CD14-positive monocyte (primary cell): ENCODE data around the gene ADGRF1. TPM values are rescaled to one million over a fixed set of nuclear protein-coding genes. Genes with fewer than 3 reads are reported as not detected.

ENCODE experiments used
- DNase-seq, 3 donors: peaks; one replicate each; pipeline ENCODE4 v3.0.0-alpha.2; 2011 to 2022
- H2AFZ ChIP-seq: 2 replicates; pipeline ENCODE4 v1.6.0; 2012; ENCODE audit warnings: mild to moderate bottlenecking, low read depth, low read length, inconsistent platforms; ENCODE audit not compliant: insufficient read depth, poor library complexity, severe bottlenecking
- H3K27ac ChIP-seq, 2 donors: 1 replicate in 1 of 2; 2 replicates in 1 of 2; pipeline ENCODE4 v1.5.1; 2012 to 2013; ENCODE audit warnings: low read length in 2 of 2, control low read depth in 1 of 2, inconsistent platforms in 1 of 2, low read depth in 1 of 2, mild to moderate bottlenecking in 1 of 2
- H3K27me3 ChIP-seq, 2 donors: one replicate each; pipeline versions ENCODE4 v1.6.0 to v1.6.1; 2011 to 2013; ENCODE audit warnings: low read length in 2 of 2; ENCODE audit not compliant: control insufficient read depth in 2 of 2, insufficient read depth in 2 of 2
- H3K36me3 ChIP-seq, 2 donors: replicated peaks in 1 of 2; 1 replicate in 1 of 2; 2 replicates in 1 of 2; pipeline versions ENCODE4 v1.5.1 to v1.6.1; 2012 to 2013; ENCODE audit warnings: low read length in 2 of 2, control low read depth in 1 of 2, inconsistent platforms in 1 of 2, mild to moderate bottlenecking in 1 of 2; ENCODE audit not compliant: insufficient read depth in 2 of 2, control insufficient read depth in 1 of 2
- H3K4me1 ChIP-seq, 2 donors: 1 replicate in 1 of 2; 2 replicates in 1 of 2; pipeline versions ENCODE4 v1.5.1 to v1.6.1; 2012 to 2013; ENCODE audit warnings: low read length in 2 of 2, control low read depth in 1 of 2, inconsistent platforms in 1 of 2, mild to moderate bottlenecking in 1 of 2, moderate library complexity in 1 of 2; ENCODE audit not compliant: insufficient read depth in 2 of 2, control insufficient read depth in 1 of 2
- H3K4me2 ChIP-seq: replicated peaks from 2 replicates; pipeline ENCODE3; 2012; ENCODE audit warnings: low read length, moderate library complexity, mild to moderate bottlenecking; ENCODE audit not compliant: poor library complexity, severe bottlenecking; ENCODE audit errors: extremely low read depth
- H3K4me3 ChIP-seq, 3 experiments: fragments of 200-600 bp in 1 of 3; sonication (generic) in 1 of 3; replicated peaks in 1 of 3; 1 replicate in 2 of 3; 2 replicates in 1 of 3; pipeline ENCODE4 v1.5.1; 2011 to 2013; ENCODE audit warnings: low read length in 3 of 3, mild to moderate bottlenecking in 3 of 3, control low read depth in 2 of 3, low read depth in 2 of 3, inconsistent platforms in 1 of 3, moderate library complexity in 1 of 3
- H3K79me2 ChIP-seq: 2 replicates; pipeline ENCODE4 v1.6.0; 2012; ENCODE audit warnings: mild to moderate bottlenecking, control low read depth, inconsistent platforms, low read length, moderate library complexity; ENCODE audit not compliant: insufficient read depth
- H3K9ac ChIP-seq: 2 replicates; pipeline ENCODE4 v1.6.0; 2017; ENCODE audit warnings: low read length, mild to moderate bottlenecking; ENCODE audit not compliant: insufficient read depth, poor library complexity, severe bottlenecking
- H3K9me3 ChIP-seq, 2 donors: replicated peaks in 1 of 2; 1 replicate in 1 of 2; 2 replicates in 1 of 2; pipeline versions ENCODE4 v1.5.1 to v1.6.1; 2012 to 2013; ENCODE audit warnings: low read length in 2 of 2, control low read depth in 1 of 2; ENCODE audit not compliant: control insufficient read depth in 1 of 2, insufficient read depth in 1 of 2
- H4K20me1 ChIP-seq: 2 replicates; pipeline ENCODE4 v1.6.0; 2012; ENCODE audit warnings: mild to moderate bottlenecking, low read length, control low read depth, moderate library complexity; ENCODE audit not compliant: insufficient read depth
- H3K27ac Mint-ChIP-seq, 7 donors: one replicate each; pipeline ENCODE4 v1.8.0; 2020; ENCODE audit warnings: mild to moderate bottlenecking in 7 of 7, mixed read lengths in 7 of 7, moderate library complexity in 6 of 7, inconsistent platforms in 2 of 7
- H3K27me3 Mint-ChIP-seq, 3 donors: one replicate each; pipeline ENCODE4 v1.8.0; 2021 to 2022; ENCODE audit warnings: low read depth in 3 of 3, mild to moderate bottlenecking in 3 of 3, mixed read lengths in 3 of 3, moderate library complexity in 3 of 3, inconsistent platforms in 1 of 3
- H3K36me3 Mint-ChIP-seq, 2 donors: one replicate each; pipeline ENCODE4 v1.8.0; 2020; ENCODE audit warnings: mixed read lengths in 2 of 2, inconsistent platforms in 1 of 2, mild to moderate bottlenecking in 1 of 2
- H3K4me1 Mint-ChIP-seq: one replicate; pipeline ENCODE4 v1.8.0; 2020; ENCODE audit warnings: mild to moderate bottlenecking, mixed read lengths
- H3K4me3 Mint-ChIP-seq, 2 donors: one replicate each; pipeline ENCODE4 v1.8.0; 2020; ENCODE audit warnings: mild to moderate bottlenecking in 2 of 2, mixed read lengths in 2 of 2, moderate library complexity in 1 of 2
- H3K9me3 Mint-ChIP-seq, 7 donors: one replicate each; pipeline ENCODE4 v1.8.0; 2020 to 2022; ENCODE audit warnings: mixed read lengths in 7 of 7, mild to moderate bottlenecking in 6 of 7, moderate library complexity in 6 of 7, inconsistent platforms in 2 of 7
- CTCF ChIP-seq: fragments of 200-600 bp; IDR thresholded peaks from one replicate; pipeline ENCODE4 v1.8.0; 2022; ENCODE audit warnings: antibody characterized with exemption, mild to moderate bottlenecking
- WGBS: methylation state at CpG from one replicate; pipeline ENCODE4 v1.1.5; 2013; ENCODE audit warnings: missing lambda C conversion rate; ENCODE audit not compliant: insufficient coverage; 5-methylcytosine and 5-hydroxymethylcytosine counted together
- intact Hi-C, 2 donors: fragments of 100-400 bp; cut with micrococcal nuclease; formaldehyde crosslinking; loops; one replicate each; pipeline versions ENCODE4 v1.15.0 to v1.15.1; 2023
- polyA plus RNA-seq, 3 donors: library from polyadenylated mRNA; depleted of rRNA in 1 of 3; unstranded in 2 of 3; stranded (reverse) in 1 of 3; fragments of 300-500 nt in 2 of 3; fragments of >200 nt in 1 of 3; fragmentation: Illumina TruSeq in 2 of 3; gene quantifications; 1 replicate in 2 of 3; 2 replicates in 1 of 3; pipeline ENCODE4 v1.2.3, GENCODE V29; 2012 to 2021

The ADGRF1 gene
- polyA plus RNA-seq, 3 donors = 0.03 TPM; not detected in 2

DNA sequence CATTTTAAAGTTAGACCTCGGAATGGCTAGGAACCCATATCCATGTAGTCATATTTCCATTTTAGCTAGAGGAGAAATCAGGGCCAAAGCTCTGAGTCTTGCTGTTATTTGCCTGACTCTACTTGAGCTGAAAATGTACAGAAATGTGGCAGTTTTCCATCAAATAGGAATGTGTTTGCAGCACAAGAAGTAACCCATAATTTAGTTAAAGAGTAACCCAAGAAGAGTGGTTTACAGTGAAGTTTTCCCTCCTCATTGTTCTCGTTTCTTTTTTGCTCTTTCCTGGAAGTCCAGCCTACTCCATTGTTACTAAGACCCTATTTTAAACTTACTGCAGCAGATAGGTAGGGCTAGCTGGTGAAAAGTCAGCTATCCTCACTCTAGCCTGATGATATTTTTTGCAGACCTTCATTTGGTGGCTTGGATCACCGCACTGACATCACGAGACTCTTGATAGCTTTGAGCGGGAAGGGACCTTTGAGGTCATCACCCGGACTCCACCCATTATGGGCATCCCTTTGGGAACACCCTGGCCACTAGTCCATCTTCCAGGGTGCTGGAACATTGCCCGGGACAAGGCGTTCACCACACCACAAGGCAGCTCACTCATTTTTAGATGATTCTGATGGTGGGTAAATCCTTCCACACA, 92.4 kb downstream of the ADGRF1 start:
- Histone ChIP-seq H3K27ac (no peak overlapping the region), H2AFZ (no peak overlapping the region), H3K9me3 (no peaks in the 10 kb centered on the region), H3K9ac (no peak overlapping the region), H3K4me3 (no peak overlapping the region), H3K79me2 (no peaks in the 10 kb centered on the region), H3K4me1 (no peaks in the 10 kb centered on the region), H3K27me3 (no peaks in the 10 kb centered on the region), H3K4me2 (no peak overlapping the region), H3K36me3 (no peaks in the 10 kb centered on the region), H4K20me1 (no peaks in the 10 kb centered on the region)
- no peak for DNase-seq
- H3K36me3 Mint-ChIP-seq = no peaks in the 10 kb centered on the region
- WGBS = 100% methylated on average over 1 of the region's 8 CpGs
- H3K4me3 Mint-ChIP-seq = no peak overlapping the region
- H3K27me3 Mint-ChIP-seq = peaks cover 0 to 2% (median 0%) of the 10 kb centered on the region in 3 donors
- no peak overlapping the region for H3K27ac Mint-ChIP-seq
- intact Hi-C loops = no loop called here
- H3K4me1 Mint-ChIP-seq = no peaks in the 10 kb centered on the region
- peaks cover 0 to 3% (median 0%) of the 10 kb centered on the region in 7 donors for H3K9me3 Mint-ChIP-seq
- no peak for TF ChIP-seq CTCF

DNA sequence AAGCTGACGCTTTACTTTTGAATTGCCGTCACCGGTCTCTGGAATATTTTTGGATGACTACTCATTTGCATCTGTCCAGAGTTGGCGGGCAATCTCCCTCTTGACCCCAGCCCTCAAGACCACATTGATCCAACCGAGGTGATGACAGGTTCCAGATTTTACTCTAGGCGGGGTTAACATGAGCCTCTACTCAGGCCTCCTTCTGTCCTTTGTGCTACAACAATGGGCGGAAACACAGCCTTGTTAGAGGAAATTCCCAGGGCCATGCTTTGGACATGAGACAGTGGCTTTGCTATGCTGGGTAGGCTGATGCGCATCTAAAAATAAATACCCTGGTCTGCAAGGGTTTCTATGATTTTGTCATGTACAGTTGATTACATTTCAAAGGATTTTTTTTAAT, 93.4 kb downstream of the ADGRF1 start:
- no peaks in the 10 kb centered on the region for H3K36me3 Mint-ChIP-seq
- TF ChIP-seq CTCF = no peak
- H3K9me3 Mint-ChIP-seq = peaks cover 0 to 3% (median 0%) of the 10 kb centered on the region in 7 donors

More for the DNA sequence above, 93.4 kb downstream of the ADGRF1 start:
- no peaks in the 10 kb centered on the region for H3K36me3 ChIP-seq
- H2AFZ ChIP-seq = no peak overlapping the region
- H3K79me2 ChIP-seq = no peaks in the 10 kb centered on the region
- H3K27ac ChIP-seq = no peak overlapping the region
- Mint-ChIP-seq H3K4me1 (no peaks in the 10 kb centered on the region), H3K27me3 (peaks cover 0 to 2% (median 0%) of the 10 kb centered on the region in 3 donors), H3K4me3 (no peak overlapping the region), H3K27ac (no peak overlapping the region)
- no peak overlapping the region for H3K4me3 ChIP-seq
- H4K20me1 ChIP-seq = no peaks in the 10 kb centered on the region
- 95% methylated on average over 7 of the region's 8 CpGs for WGBS
- H3K9ac ChIP-seq = no peak overlapping the region
- no peaks in the 10 kb centered on the region for H3K9me3 ChIP-seq
- intact Hi-C loops = no loop called here
- no peaks in the 10 kb centered on the region for H3K4me1 ChIP-seq
- DNase-seq = no peak
- no peaks in the 10 kb centered on the region for H3K27me3 ChIP-seq
- no peak overlapping the region for H3K4me2 ChIP-seq

Other genes with a start within 250 kb of the ADGRF1 start
- under 1 TPM; 0.05 to 0.10 (median 0.07) TPM for gene MEP1A, start 248.9 kb downstream of the ADGRF1 start, polyA plus RNA-seq
- not detected for gene ADGRF5, start 120.4 kb downstream of the ADGRF1 start, polyA plus RNA-seq